Activated B cell treated with CpG ODN at 0.5 μM for 24 hours (primary cell): ENCODE results near the gene PPP1CA. TPM values are rescaled to one million over a fixed set of nuclear protein-coding genes. Genes with fewer than 3 reads are reported as not detected.

Source experiments
- ATAC-seq: fragments of 200-7000 bp; cut with Tn5 transposase; one replicate; pipeline ENCODE4 v1.10.0; 2021; ENCODE audit warnings: low read depth, mild to moderate bottlenecking, moderate library complexity
- CTCF ChIA-PET: fragments of 350-600 bp; sonication (Branson Sonifier 250); formaldehyde crosslinking; loops from one replicate; lab custom pipeline; 2021; ENCODE audit warnings: antibody characterized with exemption; lab: Charles Lee
- POLR2A ChIA-PET: fragments of 350-600 bp; sonication (Branson Sonifier 250); formaldehyde crosslinking; loops from one replicate; lab custom pipeline; 2021; ENCODE audit warnings: antibody characterized with exemption; lab: Charles Lee
- DNase-seq: peaks from one replicate; pipeline ENCODE4 v3.0.0; 2022
- H3K27ac Mint-ChIP-seq: one replicate; pipeline ENCODE4 v1.8.0; 2020; ENCODE audit warnings: mixed read lengths
- H3K27me3 Mint-ChIP-seq: one replicate; pipeline ENCODE4 v1.8.0; 2021; ENCODE audit warnings: mixed read lengths
- H3K36me3 Mint-ChIP-seq: one replicate; pipeline ENCODE4 v1.8.0; 2021; ENCODE audit warnings: low read depth, mixed read lengths
- H3K4me1 Mint-ChIP-seq: one replicate; pipeline ENCODE4 v1.8.0; 2021; ENCODE audit warnings: mixed read lengths
- H3K4me3 Mint-ChIP-seq: one replicate; pipeline ENCODE4 v1.8.0; 2020; ENCODE audit warnings: mild to moderate bottlenecking, mixed read lengths
- H3K9me3 Mint-ChIP-seq: one replicate; pipeline ENCODE4 v1.8.0; 2020; ENCODE audit warnings: mixed read lengths
- intact Hi-C: fragments of 100-400 bp; cut with micrococcal nuclease; formaldehyde crosslinking; loops from one replicate; pipeline ENCODE4 v1.15.1; 2024
- total RNA-seq: library from RNA; stranded (reverse); gene quantifications from 2 replicates; pipeline ENCODE4 v1.2.3, GENCODE V29; 2022
- TF ChIP-seq, protein P1 (sequence below): fragments of 200-600 bp; IDR thresholded peaks from one replicate; pipeline ENCODE4 v1.8.0; 2022; ENCODE audit warnings: antibody characterized with exemption, mild to moderate bottlenecking

PPP1CA gene
- total RNA-seq = 349 and 354 TPM in 2 replicates

DNA sequence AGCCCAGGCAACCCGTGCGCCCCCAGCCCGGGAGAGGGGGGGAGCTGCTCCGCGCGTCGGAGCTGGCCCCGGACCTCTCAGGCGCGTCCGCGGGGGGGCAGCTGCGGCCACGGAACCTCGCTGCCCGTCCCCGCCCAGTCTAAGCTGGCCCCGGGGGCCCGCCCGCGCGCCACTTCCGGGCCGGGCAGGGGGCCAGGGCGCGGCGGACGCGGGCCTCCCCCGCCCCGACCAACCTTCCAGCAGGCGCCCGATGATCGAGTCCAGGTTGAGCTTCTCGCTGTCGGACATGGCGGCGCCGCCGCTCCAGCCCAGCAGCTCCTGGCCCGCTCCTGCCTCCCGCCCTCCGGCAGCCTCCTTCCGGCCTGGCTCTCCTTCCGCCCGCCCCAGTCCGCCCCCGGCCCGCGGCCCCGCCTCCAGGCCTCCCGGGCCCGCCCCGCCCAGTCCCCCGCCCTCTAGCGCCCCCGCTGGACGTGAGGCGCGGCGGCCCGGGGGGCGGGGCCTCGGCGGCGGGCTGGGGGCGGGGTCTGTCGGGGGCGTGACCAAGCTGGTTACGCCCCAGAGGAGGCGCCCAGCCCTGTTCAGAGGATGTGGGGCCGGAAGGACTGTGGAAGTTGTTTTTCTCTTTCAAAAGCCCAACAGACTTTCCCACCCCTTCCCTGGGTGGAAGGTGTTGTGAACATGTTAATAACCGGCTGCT is at the start of gene PPP1CA:
Gene PPP1CA (minus strand): TSS at position 364 of the 697 bp plus-strand sequence. CDS start 76 bp downstream, at position 288.
- H3K27ac Mint-ChIP-seq = peak within 1 kb of the TSS; percentile 91
- H3K36me3 Mint-ChIP-seq = peaks cover 52% of the 10 kb centered on the region
- peak; percentile 72 for ATAC-seq
- H3K9me3 Mint-ChIP-seq = no peaks in the 10 kb centered on the region
- H3K4me1 Mint-ChIP-seq = peaks cover 77% of the 10 kb centered on the region
- H3K4me3 Mint-ChIP-seq = peak within 1 kb of the TSS; percentile 86
- ChIA-PET POLR2A (interaction anchor here (0.7 to 17.5 kb wide), 39 partner anchors 10 to 1447 kb away, joined by 3 to 693 read pairs (median 7); partner anchors contain the start of genes AIP, ANKRD13D, CARNS1 and CDK2AP2), CTCF (interaction anchor here (0.7 to 5.7 kb wide), 24 partner anchors 10 to 106 kb away, joined by 3 to 53 read pairs (median 8); partner anchors contain the start of genes CARNS1, CDK2AP2, PITPNM1 and POLD4)
- intact Hi-C loops = loop anchor here (1.0 to 5.0 kb wide), 11 partner anchors 10 to 231 kb away; partner anchors contain the start of genes AIP, NDUFV1, POLD4 and PTPRCAP
- H3K27me3 Mint-ChIP-seq = no peaks in the 10 kb centered on the region
- peak; percentile 96 for DNase-seq
- TF ChIP-seq, protein P1, sequence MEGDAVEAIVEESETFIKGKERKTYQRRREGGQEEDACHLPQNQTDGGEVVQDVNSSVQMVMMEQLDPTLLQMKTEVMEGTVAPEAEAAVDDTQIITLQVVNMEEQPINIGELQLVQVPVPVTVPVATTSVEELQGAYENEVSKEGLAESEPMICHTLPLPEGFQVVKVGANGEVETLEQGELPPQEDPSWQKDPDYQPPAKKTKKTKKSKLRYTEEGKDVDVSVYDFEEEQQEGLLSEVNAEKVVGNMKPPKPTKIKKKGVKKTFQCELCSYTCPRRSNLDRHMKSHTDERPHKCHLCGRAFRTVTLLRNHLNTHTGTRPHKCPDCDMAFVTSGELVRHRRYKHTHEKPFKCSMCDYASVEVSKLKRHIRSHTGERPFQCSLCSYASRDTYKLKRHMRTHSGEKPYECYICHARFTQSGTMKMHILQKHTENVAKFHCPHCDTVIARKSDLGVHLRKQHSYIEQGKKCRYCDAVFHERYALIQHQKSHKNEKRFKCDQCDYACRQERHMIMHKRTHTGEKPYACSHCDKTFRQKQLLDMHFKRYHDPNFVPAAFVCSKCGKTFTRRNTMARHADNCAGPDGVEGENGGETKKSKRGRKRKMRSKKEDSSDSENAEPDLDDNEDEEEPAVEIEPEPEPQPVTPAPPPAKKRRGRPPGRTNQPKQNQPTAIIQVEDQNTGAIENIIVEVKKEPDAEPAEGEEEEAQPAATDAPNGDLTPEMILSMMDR = no peak

DNA sequence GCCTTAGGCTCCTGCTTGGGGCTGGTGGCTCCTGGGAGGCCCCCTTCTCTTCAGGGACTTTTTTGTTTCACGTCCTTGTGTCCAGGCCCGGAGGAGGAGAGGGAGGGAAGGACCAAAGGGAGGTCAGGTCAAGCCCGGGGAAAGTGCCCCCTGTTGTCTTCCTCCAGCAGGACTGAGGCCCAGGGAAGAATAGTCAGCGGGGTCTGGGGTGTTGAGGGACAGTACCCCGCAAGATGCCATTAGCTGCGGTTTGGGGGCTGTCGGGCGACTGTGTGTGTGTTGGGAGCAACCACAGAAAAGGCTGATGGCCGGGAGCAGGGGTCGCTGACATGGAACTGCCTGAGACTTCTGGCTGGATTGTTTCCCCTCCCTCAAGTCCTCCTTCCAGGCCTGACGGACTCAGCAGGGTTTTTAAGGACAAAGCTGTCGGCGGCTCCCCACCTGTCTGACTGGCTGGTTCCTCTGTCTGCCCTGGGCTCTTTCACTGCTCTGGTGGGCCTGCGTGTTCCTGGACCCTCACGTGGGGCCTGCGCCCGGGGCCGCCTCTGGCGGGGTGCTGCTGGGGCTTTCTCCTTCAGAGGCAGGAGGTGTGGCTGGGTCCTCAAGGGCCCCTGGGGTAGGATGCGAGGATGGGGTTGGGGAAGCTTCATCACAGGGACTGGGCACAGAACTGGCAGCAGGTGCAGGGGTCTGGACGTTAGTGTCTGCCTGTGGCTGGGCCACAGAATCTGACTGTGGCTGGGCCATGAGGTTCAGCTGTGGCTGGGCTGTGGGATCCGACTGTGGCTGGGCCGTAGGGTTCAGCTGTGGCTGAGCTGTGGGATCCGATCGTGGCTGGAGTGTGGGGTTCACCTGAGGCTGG is 49.4 kb upstream of the PPP1CA start:
- Mint-ChIP-seq H3K36me3 (no peaks in the 10 kb centered on the region), H3K4me1 (peaks cover 57% of the 10 kb centered on the region), H3K4me3 (no peak overlapping the region), H3K9me3 (no peaks in the 10 kb centered on the region), H3K27ac (peak overlapping the region; percentile 18), H3K27me3 (no peaks in the 10 kb centered on the region)
- ChIA-PET CTCF (no interaction called here), POLR2A (interaction anchor here (0.5 to 33.4 kb wide), 6 partner anchors 8 to 1363 kb away, joined by 3 to 1417 read pairs (median 8); partner anchors contain the start of genes CABP4, CORO1B, GPR152 and PTPRCAP)
- TF ChIP-seq, protein P1 = no peak
- no peak for DNase-seq
- no peak for ATAC-seq
- intact Hi-C loops = no loop called here

DNA sequence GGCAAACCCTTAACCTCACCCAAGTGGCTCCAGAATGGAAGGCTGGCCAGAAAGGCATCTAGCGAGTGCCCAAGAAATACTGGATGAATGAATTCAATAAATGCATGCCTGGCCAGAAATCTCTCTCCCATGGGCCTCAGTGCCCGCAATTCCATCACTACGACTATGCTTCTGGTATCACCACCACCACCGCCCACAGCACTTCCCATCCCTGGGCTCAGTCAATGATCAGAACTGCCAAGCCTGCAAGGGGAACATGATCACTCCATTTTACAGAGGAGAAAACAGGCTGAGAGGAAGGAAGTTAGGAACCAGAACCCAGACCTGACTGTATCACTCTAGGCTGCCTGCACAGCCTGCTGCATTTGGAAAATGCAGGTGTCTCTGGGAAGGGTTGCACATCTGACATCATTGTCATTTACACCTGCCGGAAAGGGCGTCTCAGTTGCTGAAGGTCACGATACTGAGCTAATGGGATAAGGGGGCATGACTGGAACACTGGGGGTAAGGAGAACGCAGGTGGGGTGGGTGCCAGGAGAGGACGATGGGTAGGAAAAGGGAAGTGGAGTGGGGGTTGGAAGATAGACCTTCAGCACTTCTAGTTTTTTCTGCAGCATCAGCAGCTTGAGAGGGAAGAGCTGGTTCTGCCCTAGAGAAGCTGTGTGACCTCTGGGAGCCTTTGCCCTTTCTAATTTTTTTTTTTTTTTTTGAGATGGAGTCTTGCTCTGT is 47.6 kb upstream of the PPP1CA start:
- Mint-ChIP-seq H3K27me3 (no peaks in the 10 kb centered on the region), H3K4me1 (peaks cover 71% of the 10 kb centered on the region), H3K27ac (peak overlapping the region; percentile 42), H3K9me3 (no peaks in the 10 kb centered on the region), H3K4me3 (no peak overlapping the region), H3K36me3 (no peaks in the 10 kb centered on the region)
- CTCF ChIA-PET = interaction anchor here (1.4 kb wide), 1 partner anchor 47 kb away, joined by 6 read pairs; the partner anchor contains the start of gene PPP1CA
- POLR2A ChIA-PET = interaction anchor here (0.6 to 33.4 kb wide), 7 partner anchors 10 to 56 kb away, joined by 3 to 1417 read pairs (median 4); partner anchors contain the start of genes CABP4, CORO1B, GPR152 and PTPRCAP
- DNase-seq = no peak
- intact Hi-C loops = no loop called here
- TF ChIP-seq, protein P1 = no peak
- no peak for ATAC-seq

DNA sequence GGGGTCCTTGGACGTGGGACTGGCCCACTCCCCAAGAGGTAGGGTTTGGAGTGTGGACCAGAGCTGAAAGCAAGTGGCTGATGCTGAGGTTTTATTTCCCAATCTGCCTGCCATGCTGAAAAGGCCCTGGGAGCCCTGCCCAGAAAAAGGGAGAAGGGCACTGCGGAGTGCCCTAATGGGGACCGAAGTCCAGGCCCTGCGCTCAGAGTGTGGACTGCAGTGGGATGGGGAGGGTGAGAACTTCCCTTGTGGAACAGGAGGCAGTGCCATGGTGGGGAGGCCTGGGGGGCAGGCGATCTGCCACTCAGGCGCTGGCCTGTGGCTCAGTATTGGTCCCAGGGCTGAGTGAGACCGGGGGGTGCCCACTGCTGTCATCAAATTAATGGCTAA is 46.6 kb upstream of the PPP1CA start:
- no peak for DNase-seq
- Mint-ChIP-seq H3K4me1 (peaks cover 76% of the 10 kb centered on the region), H3K27ac (peak overlapping the region; percentile 63), H3K27me3 (no peaks in the 10 kb centered on the region), H3K36me3 (no peaks in the 10 kb centered on the region), H3K9me3 (no peaks in the 10 kb centered on the region), H3K4me3 (no peak overlapping the region)
- TF ChIP-seq, protein P1 = no peak
- CTCF ChIA-PET = no interaction called here
- POLR2A ChIA-PET = interaction anchor here (1.8 to 33.4 kb wide), 4 partner anchors 9 to 45 kb away, joined by 3 to 1417 read pairs (median 747); partner anchors contain the start of genes CABP4, CORO1B, GPR152 and PPP1CA
- intact Hi-C loops = no loop called here
- ATAC-seq = no peak
